K562 (cell line): ENCODE measurements around the gene ANKS1B. TPM values are rescaled to one million over a fixed set of nuclear protein-coding genes. Genes with fewer than 3 reads are reported as not detected.

Experiments used
- ATAC-seq: fragments of 200-7000 bp; cut with Tn5 transposase; 3 replicates; pipeline ENCODE4 v1.9.1; 2020; ENCODE audit warnings: moderate library complexity
- BruUV-seq: library from RNA; stranded (reverse); fragments of 400-500 nt; replicated peaks from 2 replicates; lab custom pipeline; 2021; lab: Mats Ljungman, UMichigan
- CTCF ChIA-PET: fragments of 300-600 bp; formaldehyde crosslinking; extraction: SDS; loops from one replicate; lab custom pipeline; 2021; ENCODE audit warnings: low intra/inter-chr PET ratio; lab: Yijun Ruan, JAX
- POLR2A ChIA-PET: fragments of 300-600, 350-650 bp; sonication (Branson Sonifier 250); formaldehyde crosslinking; extraction: SDS; loops from one replicate; lab custom pipeline; 2021; ENCODE audit warnings: antibody characterized with exemption, inconsistent platforms; lab: Yijun Ruan, JAX
- DNase-seq, 4 experiments: peaks; one replicate each; pipeline versions ENCODE4 v3.0.0 to v3.0.0-alpha.2; 2011 to 2018; ENCODE audit warnings: low spot score in 3 of 4, mixed read lengths in 3 of 4; ENCODE audit errors: extremely low read depth in 1 of 4
- FAIRE-seq: peaks from 2 replicates; lab custom pipeline; 2011; peaks lifted over from hg19 to GRCh38; lab: Jason Lieb, UNC
- H2AFZ ChIP-seq: 2 replicates; pipeline ENCODE4 v1.6.0; 2011; ENCODE audit warnings: low read depth, low read length, control low read depth, inconsistent platforms
- H3K27ac ChIP-seq: fragments of 200-600 bp; 3 replicates; pipeline ENCODE4 v1.8.0; 2011; ENCODE audit warnings: low read depth, mild to moderate bottlenecking, control low read depth, inconsistent platforms, low read length, moderate library complexity, mixed read lengths; ENCODE audit errors: extremely low read depth
- H3K27me3 ChIP-seq, 2 experiments: fragments of 300-600 bp in 1 of 2; 2 replicates in 1 of 2; 3 replicates in 1 of 2; pipeline versions ENCODE4 v1.6.0 to v1.8.0; 2011; ENCODE audit warnings: inconsistent platforms in 2 of 2, low read length in 2 of 2, mild to moderate bottlenecking in 1 of 2, mixed read lengths in 1 of 2, moderate library complexity in 1 of 2; ENCODE audit not compliant: control insufficient read depth in 2 of 2, insufficient read depth in 2 of 2
- H3K36me3 ChIP-seq: fragments of 300-600 bp; 3 replicates; pipeline ENCODE4 v1.8.0; 2011; ENCODE audit warnings: mild to moderate bottlenecking, low read length, inconsistent platforms; ENCODE audit not compliant: control insufficient read depth, insufficient read depth
- H3K4me1 ChIP-seq, 2 experiments: fragments of 200-600 bp in 1 of 2; replicated peaks in 1 of 2; 2 replicates in 1 of 2; 3 replicates in 1 of 2; pipeline versions ENCODE4 v1.5.1 to v1.8.0; 2011; ENCODE audit warnings: inconsistent platforms in 2 of 2, low read length in 2 of 2, mild to moderate bottlenecking in 1 of 2, mixed read lengths in 1 of 2, moderate library complexity in 1 of 2; ENCODE audit not compliant: control insufficient read depth in 2 of 2, insufficient read depth in 2 of 2
- H3K4me2 ChIP-seq: 2 replicates; pipeline ENCODE4 v1.6.1; 2011; ENCODE audit warnings: low read length, control low read depth, inconsistent platforms, mixed read lengths; ENCODE audit not compliant: insufficient read depth
- H3K4me3 ChIP-seq: fragments of 200-600 bp; sonication (generic), shearing (Covaris generic); 2 replicates; pipeline ENCODE4 v1.5.1; 2016; ENCODE audit warnings: control low read depth, inconsistent platforms
- H3K79me2 ChIP-seq: fragments of 200-600 bp; 3 replicates; pipeline ENCODE4 v1.8.0; 2011; ENCODE audit warnings: low read length, inconsistent platforms; ENCODE audit not compliant: control insufficient read depth, insufficient read depth
- H3K9ac ChIP-seq, 2 experiments: 2 replicates each; pipeline versions ENCODE4 v1.6.0 to v1.6.1; 2011; ENCODE audit warnings: low read depth in 2 of 2, low read length in 2 of 2, control low read depth in 1 of 2, inconsistent platforms in 1 of 2, mild to moderate bottlenecking in 1 of 2, mixed read lengths in 1 of 2; ENCODE audit not compliant: insufficient read depth in 1 of 2
- H3K9me1 ChIP-seq: one replicate; pipeline ENCODE4 v1.6.0; 2011; ENCODE audit warnings: inconsistent platforms, mild to moderate bottlenecking, low read length, moderate library complexity; ENCODE audit not compliant: control insufficient read depth, insufficient read depth
- H3K9me3 ChIP-seq: replicated peaks from 2 replicates; pipeline ENCODE4 v1.5.1; 2011; ENCODE audit warnings: low read depth, low read length, inconsistent platforms; ENCODE audit not compliant: control insufficient read depth, insufficient read depth
- H4K20me1 ChIP-seq: replicated peaks from 2 replicates; pipeline ENCODE4 v1.6.1; 2011; ENCODE audit warnings: low read length, inconsistent platforms, mixed read lengths; ENCODE audit not compliant: control insufficient read depth, insufficient read depth
- DPF2 ChIP-seq: fragments of 450-650 bp; IDR thresholded peaks from 2 replicates; pipeline ENCODE4 v1.6.1; 2016
- GTF2E2 ChIP-seq: fragments of 200-800 bp; sonication (Bioruptor generic); IDR thresholded peaks from 2 replicates; pipeline ENCODE4 v1.6.1; 2016; ENCODE audit warnings: missing genetic modification characterization, missing compliant biosample characterization
- ILF3 ChIP-seq: fragments of 450-650 bp; IDR thresholded peaks from 2 replicates; pipeline ENCODE4 v1.6.1; 2018; ENCODE audit warnings: antibody characterized with exemption, mild to moderate bottlenecking, moderate library complexity, borderline replicate concordance
- MBD2 ChIP-seq: sonication (generic); IDR thresholded peaks from 2 replicates; pipeline ENCODE4 v1.6.1; 2016; ENCODE audit warnings: low read depth, borderline replicate concordance
- POLR3A ChIP-seq: IDR thresholded peaks from 2 replicates; pipeline ENCODE4 v1.6.1; 2011; ENCODE audit warnings: borderline replicate concordance, mild to moderate bottlenecking, moderate library complexity; ENCODE audit not compliant: insufficient read length, insufficient read depth; ENCODE audit errors: extremely low read depth
- SRSF9 ChIP-seq: fragments of 200-400 bp; formaldehyde crosslinking; IDR thresholded peaks from 2 replicates; pipeline ENCODE4 v1.6.1; 2017; ENCODE audit warnings: low read depth, low read length, borderline replicate concordance
- ZKSCAN1 ChIP-seq: fragments of 150-350 bp; IDR thresholded peaks from 2 replicates; pipeline ENCODE4 v1.6.1; 2016; ENCODE audit warnings: low read depth, low read length
- ZNF431 ChIP-seq: sonication (generic); formaldehyde crosslinking; IDR thresholded peaks from 2 replicates; pipeline ENCODE4 v1.8.0; 2022; ENCODE audit warnings: mild to moderate bottlenecking, missing genetic modification reagents
- WGBS: fragments of 100-300 bp; shearing (Covaris generic); methylation state at CpG from one replicate; pipeline ENCODE4 v1.1.6; 2016; ENCODE audit warnings: low coverage, mixed read lengths; ENCODE audit not compliant: insufficient coverage; ENCODE audit errors: missing lambda C conversion rate; 5-methylcytosine and 5-hydroxymethylcytosine counted together
- in situ Hi-C: fragments of 300-500 bp; cut with MboI; formaldehyde crosslinking; loops from 4 replicates; pipeline ENCODE4 v1.15.0; 2018; ENCODE audit warnings: inconsistent platforms, mixed read lengths
- intact Hi-C: fragments of 100-400 bp; cut with micrococcal nuclease; formaldehyde crosslinking; loops from 2 replicates; pipeline ENCODE4 v1.14.2; 2022
- polyA plus RNA-seq, 8 experiments: library from polyadenylated mRNA; depleted of rRNA in 4 of 8; stranded (reverse) in 5 of 8; unstranded in 3 of 8; fragments of >200 nt; fragmentation: Nextera tagmentation in 2 of 8; fragmentation: Illumina TruSeq in 1 of 8; extraction: Ambion mirVana in 2 of 8; extraction: Trizol in 1 of 8; gene quantifications; 2 replicates each; pipeline versions ENCODE4 v1.2.1 to v1.2.3, GENCODE V29; 2011 to 2014; ENCODE audit warnings: inconsistent platforms in 1 of 8, missing spikeins in 1 of 8
- total RNA-seq, 7 experiments: library from RNA; depleted of rRNA in 6 of 7; stranded (reverse); fragments of >200 nt in 6 of 7; fragmentation: Illumina TruSeq in 2 of 7; extraction: Trizol in 2 of 7; gene quantifications; 2 replicates each; pipeline versions ENCODE4 v1.2.1 to v1.2.3, GENCODE V29; 2011 to 2021; ENCODE audit warnings: low replicate concordance in 1 of 7
- TF ChIP-seq, protein P1 (sequence below): sonication (generic); formaldehyde crosslinking; IDR thresholded peaks from 2 replicates; pipeline ENCODE4 v1.8.1; 2023; ENCODE audit warnings: missing genetic modification reagents, mild to moderate bottlenecking, borderline replicate concordance
- TF ChIP-seq, protein P2 (sequence below): fragments of 250-450 bp; sonication (Bioruptor Pico); IDR thresholded peaks from 2 replicates; pipeline ENCODE4 v1.8.0; 2022; ENCODE audit warnings: moderate library complexity, mild to moderate bottlenecking, inconsistent platforms
- TF ChIP-seq, protein P3 (sequence below): sonication (generic); formaldehyde crosslinking; IDR thresholded peaks from 2 replicates; pipeline ENCODE4 v1.9.0; 2022; ENCODE audit warnings: mild to moderate bottlenecking, missing genetic modification reagents

The ANKS1B gene
- total and polyA plus RNA-seq, 9 of the 15 experiments (the other 6 are each of a cell fraction or from before 2014, with no cell fraction given) = 0.04 to 0.47 (median 0.28) TPM; not detected in 4

DNA sequence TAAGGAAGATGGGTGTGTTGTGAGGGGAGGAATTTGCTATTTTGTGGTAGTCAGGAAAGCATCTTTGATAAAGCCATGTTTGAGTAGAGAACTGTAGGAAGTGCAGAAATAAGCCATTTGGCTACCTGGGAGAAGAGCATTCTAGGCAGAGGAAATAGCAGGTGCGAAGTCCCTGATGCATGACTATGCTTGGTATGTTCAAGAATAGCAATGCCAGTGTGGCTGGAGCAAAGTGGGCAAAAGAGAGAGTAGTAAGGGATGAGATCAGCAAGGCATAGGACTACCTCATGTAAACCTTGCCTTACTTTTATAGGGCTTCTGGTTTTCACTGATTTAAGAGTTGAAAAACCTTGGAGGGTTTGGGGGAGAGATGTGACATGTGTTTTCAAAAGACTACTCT is 702.6 kb downstream of the ANKS1B start (continued):
- TF ChIP-seq, protein P1, sequence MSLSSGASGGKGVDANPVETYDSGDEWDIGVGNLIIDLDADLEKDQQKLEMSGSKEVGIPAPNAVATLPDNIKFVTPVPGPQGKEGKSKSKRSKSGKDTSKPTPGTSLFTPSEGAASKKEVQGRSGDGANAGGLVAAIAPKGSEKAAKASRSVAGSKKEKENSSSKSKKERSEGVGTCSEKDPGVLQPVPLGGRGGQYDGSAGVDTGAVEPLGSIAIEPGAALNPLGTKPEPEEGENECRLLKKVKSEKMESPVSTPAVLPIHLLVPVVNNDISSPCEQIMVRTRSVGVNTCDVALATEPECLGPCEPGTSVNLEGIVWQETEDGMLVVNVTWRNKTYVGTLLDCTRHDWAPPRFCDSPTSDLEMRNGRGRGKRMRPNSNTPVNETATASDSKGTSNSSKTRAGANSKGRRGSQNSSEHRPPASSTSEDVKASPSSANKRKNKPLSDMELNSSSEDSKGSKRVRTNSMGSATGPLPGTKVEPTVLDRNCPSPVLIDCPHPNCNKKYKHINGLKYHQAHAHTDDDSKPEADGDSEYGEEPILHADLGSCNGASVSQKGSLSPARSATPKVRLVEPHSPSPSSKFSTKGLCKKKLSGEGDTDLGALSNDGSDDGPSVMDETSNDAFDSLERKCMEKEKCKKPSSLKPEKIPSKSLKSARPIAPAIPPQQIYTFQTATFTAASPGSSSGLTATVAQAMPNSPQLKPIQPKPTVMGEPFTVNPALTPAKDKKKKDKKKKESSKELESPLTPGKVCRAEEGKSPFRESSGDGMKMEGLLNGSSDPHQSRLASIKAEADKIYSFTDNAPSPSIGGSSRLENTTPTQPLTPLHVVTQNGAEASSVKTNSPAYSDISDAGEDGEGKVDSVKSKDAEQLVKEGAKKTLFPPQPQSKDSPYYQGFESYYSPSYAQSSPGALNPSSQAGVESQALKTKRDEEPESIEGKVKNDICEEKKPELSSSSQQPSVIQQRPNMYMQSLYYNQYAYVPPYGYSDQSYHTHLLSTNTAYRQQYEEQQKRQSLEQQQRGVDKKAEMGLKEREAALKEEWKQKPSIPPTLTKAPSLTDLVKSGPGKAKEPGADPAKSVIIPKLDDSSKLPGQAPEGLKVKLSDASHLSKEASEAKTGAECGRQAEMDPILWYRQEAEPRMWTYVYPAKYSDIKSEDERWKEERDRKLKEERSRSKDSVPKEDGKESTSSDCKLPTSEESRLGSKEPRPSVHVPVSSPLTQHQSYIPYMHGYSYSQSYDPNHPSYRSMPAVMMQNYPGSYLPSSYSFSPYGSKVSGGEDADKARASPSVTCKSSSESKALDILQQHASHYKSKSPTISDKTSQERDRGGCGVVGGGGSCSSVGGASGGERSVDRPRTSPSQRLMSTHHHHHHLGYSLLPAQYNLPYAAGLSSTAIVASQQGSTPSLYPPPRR = no peak
- TF ChIP-seq DPF2 = no peak
- TF ChIP-seq, protein P2, sequence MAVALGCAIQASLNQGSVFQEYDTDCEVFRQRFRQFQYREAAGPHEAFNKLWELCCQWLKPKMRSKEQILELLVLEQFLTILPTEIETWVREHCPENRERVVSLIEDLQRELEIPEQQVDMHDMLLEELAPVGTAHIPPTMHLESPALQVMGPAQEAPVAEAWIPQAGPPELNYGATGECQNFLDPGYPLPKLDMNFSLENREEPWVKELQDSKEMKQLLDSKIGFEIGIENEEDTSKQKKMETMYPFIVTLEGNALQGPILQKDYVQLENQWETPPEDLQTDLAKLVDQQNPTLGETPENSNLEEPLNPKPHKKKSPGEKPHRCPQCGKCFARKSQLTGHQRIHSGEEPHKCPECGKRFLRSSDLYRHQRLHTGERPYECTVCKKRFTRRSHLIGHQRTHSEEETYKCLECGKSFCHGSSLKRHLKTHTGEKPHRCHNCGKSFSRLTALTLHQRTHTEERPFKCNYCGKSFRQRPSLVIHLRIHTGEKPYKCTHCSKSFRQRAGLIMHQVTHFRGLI = no peak

DNA sequence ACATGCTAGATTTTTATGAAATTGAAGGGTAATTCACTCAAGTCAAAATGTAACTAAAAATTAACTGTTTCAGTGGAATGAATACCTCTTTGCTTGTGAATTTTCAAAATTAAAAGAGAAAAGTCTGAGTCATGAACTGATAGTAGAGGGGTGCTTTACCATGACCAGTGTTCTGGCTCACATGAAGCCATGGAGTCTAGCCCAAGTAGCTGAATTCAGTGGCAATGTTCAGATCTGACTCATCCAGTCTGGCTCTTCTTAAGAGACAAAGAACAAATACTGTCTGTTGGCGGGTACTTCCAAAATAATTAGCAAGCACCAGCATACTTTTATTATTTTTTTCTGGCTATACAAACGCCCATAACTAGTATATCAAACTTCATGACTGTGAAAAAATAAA is 703.5 kb downstream of the ANKS1B start:
- Histone ChIP-seq H3K27ac (no peak overlapping the region), H3K9me3 (no peaks in the 10 kb centered on the region; the same call in 1 of the 2 replicates), H3K4me1 (no peaks in the 10 kb centered on the region), H3K4me2 (no peak overlapping the region), H4K20me1 (no peaks in the 10 kb centered on the region), H3K27me3 (no peaks in the 10 kb centered on the region), H3K9ac (no peak overlapping the region), H3K79me2 (no peaks in the 10 kb centered on the region), H3K36me3 (no peaks in the 10 kb centered on the region), H3K9me1 (no peaks in the 10 kb centered on the region), H3K4me3 (no peak overlapping the region), H2AFZ (no peak overlapping the region)
- CTCF ChIA-PET = no interaction called here
- DNase-seq (no peak), FAIRE-seq (no peak), ATAC-seq (no peak)
- POLR2A ChIA-PET = no interaction called here
- intact Hi-C loops = no loop called here
- no peak for TF ChIP-seq ILF3
- TF ChIP-seq POLR3A = no peak
- TF ChIP-seq GTF2E2 (tag) = no peak
- TF ChIP-seq ZNF431 (CRISPR knock-in tag) = no peak
- TF ChIP-seq SRSF9 = no peak
- no peak for TF ChIP-seq MBD2
- TF ChIP-seq, protein P3, sequence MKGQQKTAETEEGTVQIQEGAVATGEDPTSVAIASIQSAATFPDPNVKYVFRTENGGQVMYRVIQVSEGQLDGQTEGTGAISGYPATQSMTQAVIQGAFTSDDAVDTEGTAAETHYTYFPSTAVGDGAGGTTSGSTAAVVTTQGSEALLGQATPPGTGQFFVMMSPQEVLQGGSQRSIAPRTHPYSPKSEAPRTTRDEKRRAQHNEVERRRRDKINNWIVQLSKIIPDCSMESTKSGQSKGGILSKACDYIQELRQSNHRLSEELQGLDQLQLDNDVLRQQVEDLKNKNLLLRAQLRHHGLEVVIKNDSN (CRISPR knock-in tag) = no peak
- no peak for TF ChIP-seq ZKSCAN1
- WGBS = 0% methylated on average over 2 of the region's 2 CpGs
- no TSS peak for BruUV-seq
- in situ Hi-C loops = no loop called here
